HG02885 (cell line): ENCODE results near the gene NR5A2.

ENCODE experiments used
- ATAC-seq: cut with Tn5 transposase; IDR thresholded peaks from one replicate; pipeline ENCODE4 v1.9.1; 2021; ENCODE audit warnings: mild to moderate bottlenecking; ENCODE audit not compliant: unreplicated experiment, poor library complexity

Gene NR5A2

GRCh38 chr1:200035956-200036618 lies 8.6 kb downstream of the NR5A2 start:
- no peak for ATAC-seq

DNA sequence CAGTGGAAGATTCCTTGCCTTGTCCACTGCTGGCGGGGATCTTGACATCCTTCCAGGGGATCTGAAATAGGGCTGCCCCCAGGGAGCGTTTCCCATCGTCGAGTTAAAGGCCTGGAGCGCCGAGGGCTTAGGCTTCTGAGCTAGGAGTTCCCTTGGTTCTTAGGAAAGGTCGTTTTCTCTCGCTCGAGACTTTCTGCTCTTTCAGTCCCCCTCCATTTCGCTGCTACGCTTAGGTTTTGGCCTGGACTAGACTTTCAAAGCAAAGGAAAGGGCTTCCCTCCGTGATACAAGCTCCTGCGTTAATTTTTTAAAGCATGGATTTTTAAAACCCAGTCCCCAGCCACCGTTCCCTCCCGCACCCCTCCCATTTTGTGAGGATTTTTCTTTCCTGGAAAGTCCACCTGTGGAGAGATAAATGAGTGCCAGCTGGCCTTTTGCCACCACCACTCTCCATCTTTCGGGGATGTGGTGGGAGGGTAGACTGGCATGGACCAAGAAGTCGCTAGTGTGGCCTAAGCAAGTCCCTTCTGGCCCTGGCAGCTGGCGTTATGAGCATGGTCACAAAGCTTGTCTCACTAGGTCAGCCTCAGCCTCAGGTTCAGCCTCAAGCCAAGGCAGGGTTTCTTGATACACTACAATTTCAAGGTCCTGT lies 9.2 kb downstream of the NR5A2 start:
- no peak for ATAC-seq

DNA sequence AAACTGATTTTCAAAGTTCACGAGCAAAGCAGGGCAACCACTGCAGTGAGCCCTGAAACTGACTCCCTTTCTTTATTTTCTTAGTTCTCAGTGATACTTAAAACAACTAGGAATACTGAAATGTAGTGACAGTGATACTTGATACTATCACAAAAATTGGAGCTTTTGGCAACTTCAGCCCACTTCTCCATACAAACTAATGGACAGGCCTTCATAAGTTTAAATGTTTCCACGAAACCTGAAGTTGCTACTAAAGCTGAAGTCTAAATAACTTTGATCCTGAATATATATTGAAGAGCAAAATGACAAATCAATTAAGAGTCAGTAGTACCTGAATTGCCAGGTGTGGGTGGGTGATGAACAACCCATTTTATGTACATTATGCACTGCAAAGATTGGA lies 10.0 kb downstream of the NR5A2 start:
- no peak for ATAC-seq

- no peak for ATAC-seq
Observed at GRCh38 chr1:200037904-200038303, 10.4 kb downstream of the NR5A2 start.

DNA sequence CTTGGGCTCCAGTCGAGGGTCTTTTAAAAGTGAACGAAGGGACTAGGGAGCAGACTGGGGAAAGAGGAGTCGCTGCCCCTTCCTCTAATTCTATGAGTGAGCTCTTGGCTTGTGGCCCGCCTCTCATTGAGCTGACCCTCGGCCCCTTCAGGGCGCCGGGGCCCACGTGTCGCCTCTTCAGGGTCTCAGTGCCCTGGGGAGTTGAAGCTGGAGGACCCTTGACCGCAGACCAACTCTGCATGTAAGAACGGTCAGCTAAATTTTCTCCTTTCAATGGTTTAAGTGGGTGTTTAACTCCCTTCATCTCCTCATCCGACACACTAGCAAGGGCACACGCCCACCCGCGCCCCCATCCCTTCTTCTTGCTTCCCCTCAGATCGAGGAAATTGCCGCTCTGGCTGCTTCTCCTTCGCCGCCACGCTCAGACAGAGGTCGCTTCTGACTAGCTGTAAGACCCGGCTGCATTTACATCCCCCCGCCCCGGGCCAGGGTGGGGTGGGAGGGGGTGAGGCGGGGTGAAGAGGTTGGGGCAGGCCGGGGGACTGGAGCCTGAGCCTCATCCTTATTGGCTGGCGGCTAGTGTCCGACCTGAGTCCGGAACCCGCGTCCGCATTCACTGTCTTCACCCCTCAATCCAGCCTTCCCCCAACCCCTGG lies 10.9 kb downstream of the NR5A2 start:
- no peak for ATAC-seq

DNA sequence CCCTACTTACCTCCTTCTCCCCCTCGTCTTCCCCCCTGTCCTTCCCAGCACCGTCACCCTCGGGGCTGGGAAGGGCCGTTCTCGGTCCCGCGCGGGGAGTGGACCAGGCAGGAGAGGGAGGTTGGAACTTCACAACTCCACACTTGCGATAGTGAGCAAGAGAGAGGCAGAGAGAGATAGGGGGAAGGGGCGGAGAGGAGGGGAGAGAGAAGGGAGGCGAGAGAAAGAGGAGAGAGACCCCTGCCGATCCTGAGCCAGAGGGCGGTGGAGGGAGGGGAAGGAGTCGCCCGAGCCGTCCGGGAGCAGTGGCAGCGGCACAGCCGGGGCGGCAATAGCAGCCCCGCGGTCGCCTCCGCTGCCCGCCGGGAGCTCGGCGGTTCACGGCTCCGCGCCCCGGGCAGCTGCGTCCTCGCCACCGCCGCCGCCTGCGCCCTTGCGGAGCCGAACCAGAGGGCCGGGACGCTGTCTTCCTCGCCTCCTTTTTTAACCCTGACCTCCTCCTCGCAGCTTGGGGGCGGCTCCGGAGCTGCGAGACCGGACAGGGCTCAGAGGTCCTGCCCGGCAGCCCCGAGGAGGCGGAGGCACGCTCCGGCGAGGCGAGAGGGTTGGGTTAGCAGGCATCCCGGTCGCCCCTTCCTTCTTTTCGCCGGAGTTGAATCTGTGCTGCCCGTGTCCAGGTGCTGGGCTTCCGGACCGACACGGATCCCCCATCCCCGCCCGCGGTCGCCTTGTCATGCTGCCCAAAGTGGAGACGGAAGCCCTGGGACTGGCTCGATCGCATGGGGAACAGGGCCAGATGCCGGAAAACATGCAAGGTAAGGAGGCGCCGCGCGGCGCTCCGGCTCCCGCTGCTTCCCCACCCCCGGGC lies 11.7 kb downstream of the NR5A2 start:
- no peak for ATAC-seq

DNA sequence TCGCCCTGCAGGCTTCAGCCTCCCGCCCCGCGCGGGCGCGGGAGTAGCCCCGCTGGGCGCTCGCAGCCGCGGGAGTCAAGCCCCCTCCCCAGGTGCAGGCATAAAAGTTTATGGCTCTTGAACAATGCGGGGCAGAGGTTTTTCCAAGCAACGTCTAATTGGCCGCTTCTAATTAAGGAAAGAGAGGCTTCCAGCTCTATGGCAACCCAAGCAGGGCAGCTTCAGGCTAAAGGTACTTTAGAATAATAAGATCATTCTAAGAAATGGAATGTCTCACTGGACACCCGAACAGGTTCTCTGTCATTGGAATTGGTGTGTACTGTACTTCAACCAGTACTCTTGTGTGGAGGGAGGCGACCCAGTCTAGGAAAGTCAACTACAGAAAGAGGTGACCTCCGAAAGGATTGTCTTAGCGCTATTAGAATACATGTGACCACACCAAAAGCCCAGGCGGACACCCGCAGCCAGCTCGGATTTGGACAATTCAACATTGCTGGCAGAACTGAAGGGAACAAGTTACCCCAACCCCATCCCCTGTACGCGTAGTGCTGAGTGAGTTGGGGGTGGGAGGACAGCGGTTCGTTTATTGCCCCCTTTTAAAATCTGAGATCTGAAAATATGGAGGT lies 12.5 kb downstream of the NR5A2 start:
- ATAC-seq, result no peak

DNA sequence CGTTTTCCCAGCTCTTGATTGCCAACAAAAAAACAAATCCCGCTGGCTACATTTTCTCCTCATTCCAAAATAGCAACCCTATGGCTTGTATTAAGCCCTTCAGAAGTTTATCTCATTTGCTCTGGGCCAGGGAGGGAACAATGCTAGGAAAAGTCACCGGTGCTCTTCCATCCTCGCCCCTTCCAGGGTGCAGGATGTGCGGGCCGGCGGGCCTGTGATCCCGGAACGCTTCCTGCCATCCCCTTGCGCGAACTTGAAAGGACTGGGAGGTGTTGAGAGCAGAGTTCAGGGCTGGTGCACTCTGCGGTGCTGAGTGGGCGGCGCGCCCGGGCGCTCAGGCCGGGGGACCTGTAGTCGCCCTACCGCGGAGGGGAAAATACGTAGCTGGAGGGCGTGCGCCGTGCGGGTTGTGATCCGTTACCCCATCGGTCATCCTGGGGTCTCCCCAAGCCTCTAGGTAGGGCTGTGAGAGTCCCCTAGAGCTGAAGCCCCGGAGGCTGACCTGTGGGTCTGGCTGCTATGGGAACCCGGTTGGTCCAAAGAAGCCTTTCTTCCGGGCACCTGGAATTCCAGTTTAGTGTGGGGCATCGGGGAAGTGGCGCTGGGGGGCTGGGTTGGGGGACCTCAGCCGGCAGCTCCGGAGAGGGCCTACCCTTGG lies 13.1 kb downstream of the NR5A2 start:
- no peak for ATAC-seq

GRCh38 chr1:200041337-200042118 lies 14.0 kb downstream of the NR5A2 start:
- no peak for ATAC-seq

GRCh38 chr1:200042119-200042551 lies 14.6 kb downstream of the NR5A2 start:
- no peak for ATAC-seq

DNA sequence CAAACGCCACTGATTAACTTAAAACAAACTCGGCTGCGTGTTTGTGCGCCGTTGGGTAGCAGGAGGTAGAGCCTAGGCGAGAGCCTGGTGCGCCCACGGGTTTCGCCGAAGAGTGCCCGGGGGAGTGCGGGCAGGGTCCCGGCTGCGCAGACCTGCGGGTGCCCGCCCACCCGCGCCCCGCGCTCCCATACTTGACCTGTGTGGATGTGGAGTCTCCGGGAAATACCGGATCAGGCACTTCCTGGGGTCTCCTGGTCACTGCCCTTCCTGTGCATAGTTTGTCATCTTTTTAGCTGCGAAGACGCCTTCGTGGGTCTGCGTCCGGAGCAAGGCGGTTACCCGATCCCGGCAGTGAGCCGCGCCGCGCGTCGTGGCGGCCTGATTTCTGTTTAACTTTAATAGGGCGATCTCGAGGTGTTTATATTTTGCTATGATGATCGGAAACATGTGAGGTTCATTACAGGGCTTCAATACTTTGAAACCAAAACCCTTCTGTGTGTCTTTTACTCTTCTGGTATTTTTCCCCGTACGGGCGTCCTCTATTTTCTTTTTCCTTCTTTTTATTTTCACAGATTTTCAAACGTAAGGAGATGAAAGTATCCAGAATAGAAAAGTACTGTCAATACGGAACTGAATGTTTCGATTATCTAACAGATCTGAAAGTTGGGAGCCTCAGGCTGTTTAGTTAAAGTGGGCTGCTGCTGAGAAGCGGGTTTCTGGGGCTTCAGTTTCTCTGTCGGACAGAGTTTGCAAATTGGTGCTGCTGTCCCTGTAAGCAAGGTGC lies 15.2 kb downstream of the NR5A2 start:
- no peak for ATAC-seq

GRCh38 chr1:200043336-200043668 lies 15.8 kb downstream of the NR5A2 start:
- no peak for ATAC-seq

GRCh38 chr1:200046115-200046514 lies 18.6 kb downstream of the NR5A2 start:
- ATAC-seq, result no peak

DNA sequence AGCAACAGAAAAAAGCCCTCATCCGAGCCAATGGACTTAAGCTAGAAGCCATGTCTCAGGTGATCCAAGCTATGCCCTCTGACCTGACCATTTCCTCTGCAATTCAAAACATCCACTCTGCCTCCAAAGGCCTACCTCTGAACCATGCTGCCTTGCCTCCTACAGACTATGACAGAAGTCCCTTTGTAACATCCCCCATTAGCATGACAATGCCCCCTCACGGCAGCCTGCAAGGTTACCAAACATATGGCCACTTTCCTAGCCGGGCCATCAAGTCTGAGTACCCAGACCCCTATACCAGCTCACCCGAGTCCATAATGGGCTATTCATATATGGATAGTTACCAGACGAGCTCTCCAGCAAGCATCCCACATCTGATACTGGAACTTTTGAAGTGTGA lies 20.7 kb downstream of the NR5A2 start:
- no peak for ATAC-seq

DNA sequence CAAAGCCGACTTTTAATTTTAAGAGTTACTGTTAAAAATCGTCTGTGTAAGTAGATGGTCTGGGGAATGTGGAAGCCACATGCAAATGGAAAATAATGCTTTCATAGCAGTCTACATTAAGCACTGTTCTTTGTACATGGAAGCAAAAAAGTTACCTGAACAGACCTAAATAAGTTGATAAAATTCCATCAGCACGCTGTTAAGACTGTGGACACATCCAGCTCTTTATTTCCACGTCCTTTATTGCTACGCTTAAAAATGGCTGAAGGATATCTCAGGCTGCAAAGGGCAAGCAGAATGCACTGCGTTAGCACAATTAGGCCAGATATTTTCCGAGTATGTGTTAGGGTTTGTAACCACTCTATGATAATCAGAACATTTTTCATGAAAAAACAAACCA lies 22.3 kb downstream of the NR5A2 start:
- ATAC-seq, result no peak

DNA sequence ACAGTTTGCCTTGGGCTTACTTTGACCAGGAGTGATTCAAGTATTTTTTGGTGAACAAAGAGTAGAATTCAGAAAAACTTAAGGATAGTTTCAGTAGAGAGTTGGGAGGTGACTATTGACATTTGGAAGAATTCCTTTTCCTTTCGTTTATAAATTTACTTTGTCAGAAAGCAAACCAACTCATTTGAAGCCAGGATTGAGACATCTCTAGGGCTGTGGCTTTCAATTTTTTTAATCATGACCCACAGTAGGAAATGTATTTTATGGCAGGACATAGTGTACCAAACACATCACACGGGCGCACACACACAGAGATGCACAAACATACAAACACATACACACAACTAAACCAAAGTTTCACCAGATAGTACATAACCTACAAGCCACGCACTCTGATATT lies 24.1 kb downstream of the NR5A2 start:
- no peak for ATAC-seq

GRCh38 chr1:200053091-200053490 lies 25.6 kb downstream of the NR5A2 start:
- no peak for ATAC-seq

- ATAC-seq, result no peak
Observed at GRCh38 chr1:200053646-200054045, 26.1 kb downstream of the NR5A2 start.
